ENCODE results near the gene ROBO1. TPM values are rescaled to one million over a fixed set of nuclear protein-coding genes. Genes with fewer than 3 reads are reported as not detected.

The ROBO1 gene
- total RNA-seq, 1 donor from 2014 or later = 78.0 TPM

DNA sequence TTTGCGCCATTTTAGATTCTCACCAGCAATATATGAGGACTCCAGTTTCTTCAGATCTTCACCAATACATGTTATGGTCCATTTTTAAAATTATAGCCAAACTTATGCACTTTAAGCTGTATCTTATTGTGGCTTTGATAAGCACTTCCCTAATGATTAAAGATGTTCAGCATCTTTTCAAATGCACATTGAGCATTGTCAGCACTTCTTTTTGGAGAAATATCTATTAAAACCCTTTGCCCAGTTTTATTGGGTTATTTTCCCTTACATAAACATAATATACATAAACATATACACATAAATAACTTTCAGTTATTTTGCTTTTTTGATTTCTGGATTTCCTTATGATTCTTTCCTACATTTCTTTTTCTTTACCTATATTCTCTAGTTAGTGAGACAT lies 83.8 kb downstream of the ROBO1 start:
- no peak for DNase-seq (ENCODE audit: low spot score, unreplicated experiment)
- no peaks in the 10 kb centered on the region for H3K4me1 Mint-ChIP-seq (ENCODE audit: low read depth)
- no peaks in the 10 kb centered on the region for H3K36me3 Mint-ChIP-seq (ENCODE audit: insufficient read depth)
- no peaks in the 10 kb centered on the region for H3K27me3 Mint-ChIP-seq
- H3K27ac Mint-ChIP-seq = no peak overlapping the region
- no peaks in the 10 kb centered on the region for H3K9me3 Mint-ChIP-seq (ENCODE audit: low read depth)
- TF ChIP-seq, protein P1, sequence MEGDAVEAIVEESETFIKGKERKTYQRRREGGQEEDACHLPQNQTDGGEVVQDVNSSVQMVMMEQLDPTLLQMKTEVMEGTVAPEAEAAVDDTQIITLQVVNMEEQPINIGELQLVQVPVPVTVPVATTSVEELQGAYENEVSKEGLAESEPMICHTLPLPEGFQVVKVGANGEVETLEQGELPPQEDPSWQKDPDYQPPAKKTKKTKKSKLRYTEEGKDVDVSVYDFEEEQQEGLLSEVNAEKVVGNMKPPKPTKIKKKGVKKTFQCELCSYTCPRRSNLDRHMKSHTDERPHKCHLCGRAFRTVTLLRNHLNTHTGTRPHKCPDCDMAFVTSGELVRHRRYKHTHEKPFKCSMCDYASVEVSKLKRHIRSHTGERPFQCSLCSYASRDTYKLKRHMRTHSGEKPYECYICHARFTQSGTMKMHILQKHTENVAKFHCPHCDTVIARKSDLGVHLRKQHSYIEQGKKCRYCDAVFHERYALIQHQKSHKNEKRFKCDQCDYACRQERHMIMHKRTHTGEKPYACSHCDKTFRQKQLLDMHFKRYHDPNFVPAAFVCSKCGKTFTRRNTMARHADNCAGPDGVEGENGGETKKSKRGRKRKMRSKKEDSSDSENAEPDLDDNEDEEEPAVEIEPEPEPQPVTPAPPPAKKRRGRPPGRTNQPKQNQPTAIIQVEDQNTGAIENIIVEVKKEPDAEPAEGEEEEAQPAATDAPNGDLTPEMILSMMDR (IDR thresholded peaks at IDR 0.05; ENCODE audit: unreplicated experiment) = no peak
- H3K4me3 Mint-ChIP-seq (ENCODE audit: low read depth) = no peak overlapping the region

DNA sequence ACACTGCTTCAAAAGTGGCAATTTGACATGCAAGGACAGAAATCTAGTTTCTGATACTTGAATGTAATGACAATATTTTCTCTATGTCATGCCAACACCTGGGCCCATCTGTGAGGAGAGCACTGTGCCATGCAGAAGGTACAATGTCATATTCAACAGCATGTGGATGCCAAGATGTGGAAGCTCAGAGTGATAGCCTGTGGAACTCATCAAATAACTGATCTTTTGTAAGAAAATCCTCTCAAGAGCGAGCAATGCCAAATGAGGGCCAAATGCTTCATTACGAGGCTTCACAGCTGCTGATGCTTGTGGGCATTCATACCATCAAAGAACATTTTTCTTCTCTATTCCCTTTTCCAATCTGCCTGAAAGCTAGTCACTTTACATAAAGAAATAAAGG lies 95.1 kb downstream of the ROBO1 start:
- no peaks in the 10 kb centered on the region for H3K27me3 Mint-ChIP-seq
- H3K27ac Mint-ChIP-seq = no peak overlapping the region

DNA sequence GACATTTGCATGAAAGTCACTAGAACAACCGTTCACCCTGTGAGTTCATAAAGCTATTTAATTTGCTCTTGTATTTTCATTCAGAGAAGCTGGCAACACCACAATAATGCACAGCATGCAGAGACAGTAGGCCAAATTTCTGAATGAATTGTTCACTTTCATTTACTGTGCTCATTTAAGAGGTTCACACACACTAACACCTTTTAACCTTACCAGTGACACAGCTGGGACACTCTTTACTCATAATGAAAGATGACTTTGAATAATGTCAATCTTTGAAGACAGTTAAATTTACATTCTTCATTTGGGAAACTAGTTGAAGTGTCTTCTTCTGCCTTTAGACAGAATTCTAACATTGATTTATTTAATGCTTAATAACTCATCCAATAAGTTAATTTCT lies 95.7 kb downstream of the ROBO1 start:
- Mint-ChIP-seq H3K9me3 (ENCODE audit: low read depth) (no peaks in the 10 kb centered on the region), H3K4me3 (ENCODE audit: low read depth) (no peak overlapping the region), H3K4me1 (ENCODE audit: low read depth) (no peaks in the 10 kb centered on the region), H3K36me3 (ENCODE audit: insufficient read depth) (no peaks in the 10 kb centered on the region), H3K27me3 (no peaks in the 10 kb centered on the region), H3K27ac (no peak overlapping the region)
- TF ChIP-seq, protein P1 (IDR thresholded peaks at IDR 0.05; ENCODE audit: unreplicated experiment) = no peak
- DNase-seq (ENCODE audit: low spot score, unreplicated experiment) = no peak

More for the DNA sequence above, 95.1 kb downstream of the ROBO1 start:
- TF ChIP-seq, protein P1 (IDR thresholded peaks at IDR 0.05; ENCODE audit: unreplicated experiment) = no peak
- Mint-ChIP-seq H3K36me3 (ENCODE audit: insufficient read depth) (no peaks in the 10 kb centered on the region), H3K9me3 (ENCODE audit: low read depth) (no peaks in the 10 kb centered on the region), H3K4me1 (ENCODE audit: low read depth) (no peaks in the 10 kb centered on the region), H3K4me3 (ENCODE audit: low read depth) (no peak overlapping the region)
- DNase-seq (ENCODE audit: low spot score, unreplicated experiment) = no peak

DNA sequence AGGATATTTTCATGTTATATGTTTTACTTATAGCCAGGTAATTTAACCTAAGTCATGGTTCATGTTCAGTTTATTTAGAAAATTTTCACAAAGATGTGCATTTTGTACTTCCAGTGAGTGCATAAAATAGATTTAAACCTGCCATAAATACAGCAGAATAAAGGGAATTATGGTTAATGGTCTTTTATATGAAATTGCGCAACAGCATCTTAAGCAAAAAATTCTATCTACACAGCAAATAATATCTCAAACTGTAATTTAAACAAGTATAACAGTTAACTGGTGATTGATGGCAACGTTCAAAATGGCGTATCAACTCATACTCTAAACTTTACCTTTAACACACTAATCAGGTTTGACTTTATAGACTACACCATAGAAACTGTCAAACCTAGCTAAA lies 97.6 kb downstream of the ROBO1 start:
- no peaks in the 10 kb centered on the region for H3K27me3 Mint-ChIP-seq
- TF ChIP-seq, protein P1 (IDR thresholded peaks at IDR 0.05; ENCODE audit: unreplicated experiment) = no peak
- H3K27ac Mint-ChIP-seq = no peak overlapping the region
- DNase-seq (ENCODE audit: low spot score, unreplicated experiment) = no peak
- no peaks in the 10 kb centered on the region for H3K9me3 Mint-ChIP-seq (ENCODE audit: low read depth)
- no peaks in the 10 kb centered on the region for H3K36me3 Mint-ChIP-seq (ENCODE audit: insufficient read depth)
- H3K4me1 Mint-ChIP-seq (ENCODE audit: low read depth) = no peaks in the 10 kb centered on the region
- H3K4me3 Mint-ChIP-seq (ENCODE audit: low read depth) = no peak overlapping the region

DNA sequence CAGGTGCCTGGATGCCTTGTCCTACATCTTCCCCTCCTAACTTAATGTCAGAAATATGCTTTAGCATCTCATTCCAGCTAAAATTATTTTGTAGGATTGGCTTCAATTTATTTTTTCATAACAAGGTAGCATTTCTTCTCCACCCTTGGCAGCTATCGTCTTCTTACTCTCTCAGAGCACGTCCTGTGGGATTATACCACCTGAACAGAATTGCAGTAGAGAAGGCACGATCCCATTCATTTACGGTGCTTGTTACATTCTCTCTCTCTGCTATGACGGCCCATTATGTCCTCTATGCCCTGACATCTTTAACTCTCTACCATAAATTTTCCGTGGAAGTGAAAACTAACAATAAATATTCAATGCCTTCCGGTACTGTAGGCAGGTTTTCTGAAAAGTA lies 103.3 kb downstream of the ROBO1 start:
- H3K36me3 Mint-ChIP-seq (ENCODE audit: insufficient read depth) = no peaks in the 10 kb centered on the region
- TF ChIP-seq, protein P1 (IDR thresholded peaks at IDR 0.05; ENCODE audit: unreplicated experiment) = no peak
- H3K9me3 Mint-ChIP-seq (ENCODE audit: low read depth) = no peaks in the 10 kb centered on the region
- DNase-seq (ENCODE audit: low spot score, unreplicated experiment) = no peak
- no peaks in the 10 kb centered on the region for H3K4me1 Mint-ChIP-seq (ENCODE audit: low read depth)
- H3K27me3 Mint-ChIP-seq = no peaks in the 10 kb centered on the region
- no peak overlapping the region for H3K27ac Mint-ChIP-seq
- H3K4me3 Mint-ChIP-seq (ENCODE audit: low read depth) = no peak overlapping the region
